GM18508 (cell line): ENCODE measurements around the gene SLC6A7.

Experiments
- ATAC-seq: cut with Tn5 transposase; IDR thresholded peaks from one replicate; pipeline ENCODE4 v1.9.1; 2021; ENCODE audit warnings: moderate number of reproducible peaks; ENCODE audit not compliant: insufficient read depth, unreplicated experiment

SLC6A7 gene

GRCh38 chr5:150189728-150190502, at the start of gene SLC6A7:
SLC6A7 (plus strand) TSS chr5:150190062; CDS start chr5:150190328, 266 bp downstream.
- no peak for ATAC-seq

- ATAC-seq = no peak
These were observed 49.0 kb upstream of the SLC6A7 start for GRCh38 chr5:150140830-150141229.

GRCh38 chr5:150141544-150142184, 48.2 kb upstream of the SLC6A7 start:
- no peak for ATAC-seq

GRCh38 chr5:150142185-150142958, 47.5 kb upstream of the SLC6A7 start:
- no peak for ATAC-seq

- no peak for ATAC-seq
These were observed 46.9 kb upstream of the SLC6A7 start for GRCh38 chr5:150142959-150143349.

GRCh38 chr5:150143350-150144245, 46.3 kb upstream of the SLC6A7 start:
- ATAC-seq = no peak

- no peak for ATAC-seq
These were observed 45.5 kb upstream of the SLC6A7 start for GRCh38 chr5:150144246-150144801.

GRCh38 chr5:150144879-150145278, 45.0 kb upstream of the SLC6A7 start:
- ATAC-seq = no peak

GRCh38 chr5:150146235-150146634, 43.6 kb upstream of the SLC6A7 start:
- no peak for ATAC-seq

- ATAC-seq = no peak
These were observed 42.8 kb upstream of the SLC6A7 start for GRCh38 chr5:150146862-150147601.

- ATAC-seq = no peak
These were observed 42.2 kb upstream of the SLC6A7 start for GRCh38 chr5:150147670-150148069.

GRCh38 chr5:150148117-150148927, 41.5 kb upstream of the SLC6A7 start:
- no peak for ATAC-seq

- ATAC-seq = no peak
These were observed 40.2 kb upstream of the SLC6A7 start for GRCh38 chr5:150149618-150150017.

GRCh38 chr5:150152636-150153462, 37.0 kb upstream of the SLC6A7 start:
- ATAC-seq = no peak

GRCh38 chr5:150153483-150153882, 36.4 kb upstream of the SLC6A7 start:
- no peak for ATAC-seq

- no peak for ATAC-seq
These were observed 35.8 kb upstream of the SLC6A7 start for GRCh38 chr5:150153957-150154617.

- ATAC-seq = no peak
These were observed 35.2 kb upstream of the SLC6A7 start for GRCh38 chr5:150154618-150155128.
